T-helper 22 cell (primary cell): ENCODE data around the gene ZCWPW1.

Source experiments
- DNase-seq: peaks from one replicate; pipeline ENCODE4 v3.0.0-alpha.2; 2020; ENCODE audit warnings: low read depth

Gene ZCWPW1

DNA sequence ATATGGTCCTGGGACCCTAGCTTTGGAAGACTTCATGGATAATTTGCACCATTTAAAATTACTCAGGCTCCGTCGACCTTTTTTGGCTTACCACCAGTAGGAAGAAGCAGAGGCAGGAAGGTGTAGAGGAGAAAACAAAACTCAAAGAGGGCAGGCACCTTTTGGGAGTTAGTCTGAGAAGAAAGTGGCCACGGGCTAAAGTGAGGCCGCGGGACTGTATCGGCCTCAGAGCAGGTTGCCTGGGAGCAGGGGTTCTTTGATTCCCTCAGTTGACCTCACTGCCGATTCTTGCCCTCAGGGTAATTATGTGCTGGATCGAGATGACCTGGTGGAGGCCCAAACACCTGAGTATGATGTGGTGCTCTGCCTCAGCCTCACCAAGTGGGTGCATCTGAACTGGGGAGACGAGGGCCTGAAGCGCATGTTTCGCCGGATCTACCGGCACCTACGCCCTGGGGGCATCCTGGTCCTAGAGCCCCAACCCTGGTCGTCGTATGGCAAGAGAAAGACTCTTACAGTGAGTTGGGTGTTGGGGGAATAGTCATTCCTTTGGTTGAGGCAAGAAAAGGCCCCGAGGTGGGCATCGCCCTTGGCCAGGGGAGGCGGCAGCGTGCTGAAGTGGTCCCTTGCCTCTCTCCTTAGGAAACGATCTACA is 4.2 kb upstream of the ZCWPW1 start:
- DNase-seq = no peak

DNA sequence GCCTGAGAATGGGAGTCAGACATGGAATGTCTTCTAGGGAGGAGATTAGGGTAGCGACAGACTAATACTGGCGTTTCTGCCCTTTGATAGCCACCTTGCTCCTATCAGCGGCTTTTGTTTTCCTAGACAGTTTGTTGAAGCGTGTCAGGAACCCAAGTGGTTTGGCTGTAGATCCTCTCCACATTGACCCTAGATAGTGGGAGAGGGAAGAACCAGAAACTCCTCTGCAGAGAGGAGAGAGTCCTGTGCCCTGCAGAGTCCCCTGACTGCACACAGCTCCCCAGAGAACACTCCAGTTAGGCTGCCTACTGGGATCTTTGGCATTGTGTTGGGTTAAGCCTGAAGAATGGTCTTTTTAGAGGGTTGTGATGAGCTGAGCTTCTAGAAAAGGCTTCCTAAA is 3.5 kb upstream of the ZCWPW1 start:
- no peak for DNase-seq

DNA sequence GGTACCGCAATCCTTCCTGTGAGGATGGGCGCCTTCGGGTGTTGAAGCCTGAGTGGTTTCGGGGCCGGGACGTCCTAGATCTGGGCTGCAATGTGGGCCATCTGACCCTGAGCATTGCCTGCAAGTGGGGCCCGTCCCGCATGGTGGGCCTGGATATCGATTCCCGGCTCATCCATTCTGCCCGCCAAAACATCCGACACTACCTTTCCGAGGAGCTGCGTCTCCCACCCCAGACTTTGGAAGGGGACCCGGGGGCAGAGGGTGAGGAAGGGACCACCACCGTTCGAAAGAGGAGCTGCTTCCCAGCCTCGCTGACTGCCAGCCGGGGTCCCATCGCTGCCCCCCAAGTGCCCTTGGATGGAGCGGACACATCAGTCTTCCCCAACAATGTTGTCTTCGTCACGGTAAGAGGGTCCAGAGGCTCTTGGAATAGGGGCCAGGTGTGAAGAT is 2.8 kb upstream of the ZCWPW1 start:
- DNase-seq = no peak

DNA sequence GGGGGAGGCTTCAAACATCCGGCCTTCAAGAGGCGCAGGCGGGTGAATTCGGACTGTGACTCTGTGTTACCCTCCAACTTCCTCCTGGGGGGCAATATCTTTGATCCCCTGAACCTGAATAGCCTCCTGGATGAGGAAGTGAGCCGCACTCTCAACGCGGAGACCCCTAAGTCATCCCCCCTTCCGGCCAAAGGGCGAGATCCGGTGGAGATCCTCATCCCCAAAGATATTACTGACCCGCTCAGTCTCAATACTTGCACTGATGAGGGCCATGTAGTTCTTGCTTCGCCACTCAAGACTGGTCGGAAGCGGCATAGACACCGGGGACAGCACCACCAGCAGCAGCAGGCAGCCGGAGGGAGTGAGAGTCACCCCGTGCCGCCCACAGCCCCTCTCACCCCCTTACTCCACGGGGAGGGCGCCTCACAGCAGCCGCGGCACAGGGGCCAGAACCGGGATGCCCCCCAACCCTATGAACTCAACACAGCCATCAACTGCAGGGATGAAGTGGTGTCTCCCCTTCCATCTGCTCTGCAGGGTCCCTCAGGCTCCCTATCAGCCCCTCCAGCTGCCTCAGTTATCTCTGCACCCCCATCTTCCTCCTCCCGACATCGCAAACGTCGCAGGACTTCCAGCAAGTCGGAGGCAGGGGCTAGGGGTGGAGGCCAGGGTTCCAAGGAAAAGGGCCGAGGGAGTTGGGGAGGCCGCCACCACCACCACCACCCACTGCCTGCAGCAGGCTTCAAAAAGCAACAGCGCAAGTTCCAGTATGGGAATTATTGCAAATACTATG is 2.2 kb upstream of the ZCWPW1 start:
- no peak for DNase-seq

DNA sequence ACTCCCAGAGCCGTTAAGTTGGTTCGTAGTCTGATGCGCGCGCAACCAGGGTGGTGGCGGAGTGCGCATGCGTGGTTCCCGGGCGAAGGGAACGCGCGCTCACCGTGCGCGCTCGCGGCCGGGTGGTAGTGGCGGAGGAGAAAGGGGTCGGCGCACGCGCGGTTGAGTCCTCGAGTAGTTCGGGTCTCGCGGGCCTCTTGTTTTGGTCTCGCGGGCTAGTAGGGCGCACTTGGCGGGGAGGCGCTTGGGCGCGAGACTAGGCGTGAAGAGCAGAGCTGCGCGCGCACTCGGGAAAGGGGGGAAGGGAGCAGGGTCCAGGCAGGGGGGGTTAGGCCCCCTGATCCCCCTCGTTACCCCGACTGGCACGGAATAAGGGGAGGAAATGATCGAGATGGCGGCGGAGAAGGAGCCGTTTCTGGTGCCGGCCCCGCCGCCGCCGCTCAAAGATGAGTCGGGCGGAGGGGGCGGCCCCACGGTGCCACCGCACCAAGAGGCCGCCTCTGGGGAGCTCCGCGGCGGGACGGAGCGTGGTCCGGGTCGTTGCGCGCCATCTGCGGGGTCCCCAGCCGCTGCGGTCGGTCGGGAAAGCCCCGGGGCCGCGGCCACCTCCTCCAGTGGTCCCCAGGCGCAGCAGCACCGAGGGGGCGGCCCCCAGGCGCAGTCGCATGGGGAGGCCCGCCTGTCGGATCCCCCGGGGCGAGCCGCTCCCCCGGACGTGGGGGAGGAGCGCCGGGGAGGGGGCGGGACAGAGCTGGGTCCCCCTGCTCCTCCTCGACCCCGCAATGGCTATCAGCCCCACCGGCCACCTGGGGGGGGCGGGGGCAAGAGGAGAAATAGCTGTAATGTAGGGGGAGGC is 1.4 kb upstream of the ZCWPW1 start, which contains the start of gene MEPCE:
Gene MEPCE (plus strand): TSS at position 195 of the 856 bp plus-strand sequence. CDS start 188 bp downstream, at position 383.
- peak; percentile 88 for DNase-seq

DNA sequence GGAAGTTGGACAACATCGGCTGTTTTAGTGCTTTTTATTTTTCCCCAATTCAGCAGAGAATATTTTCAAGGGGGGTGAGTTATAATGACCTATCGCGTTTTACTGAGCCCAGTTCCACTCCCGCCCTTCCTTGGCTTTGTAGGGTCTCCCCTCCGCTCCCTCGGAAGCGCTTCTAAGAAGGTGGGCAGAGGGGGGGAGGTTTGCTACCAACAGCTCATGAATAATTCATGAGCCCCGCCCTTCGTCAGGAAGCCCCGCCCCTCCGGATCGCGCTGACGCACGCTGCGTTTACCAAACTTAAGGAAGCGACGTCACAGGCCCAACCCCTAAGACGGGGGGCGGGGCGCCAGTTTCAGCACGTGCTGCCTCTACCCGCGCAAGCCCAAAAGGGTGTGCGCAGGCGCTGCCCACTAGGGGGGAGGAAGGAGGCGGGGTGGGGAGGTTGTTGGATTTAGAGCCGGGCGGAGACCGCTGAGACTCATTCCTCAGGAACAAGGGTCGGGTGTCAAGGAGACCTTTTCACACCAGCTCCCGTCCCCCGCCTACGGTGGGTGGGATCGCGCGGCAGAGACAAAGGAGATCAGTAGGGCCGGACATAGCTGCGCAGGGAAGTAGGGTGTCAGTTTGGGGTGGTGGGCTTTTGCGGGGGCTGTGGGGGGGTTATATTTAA is 599 bp upstream of the ZCWPW1 start:
- peak; percentile 100 for DNase-seq

DNA sequence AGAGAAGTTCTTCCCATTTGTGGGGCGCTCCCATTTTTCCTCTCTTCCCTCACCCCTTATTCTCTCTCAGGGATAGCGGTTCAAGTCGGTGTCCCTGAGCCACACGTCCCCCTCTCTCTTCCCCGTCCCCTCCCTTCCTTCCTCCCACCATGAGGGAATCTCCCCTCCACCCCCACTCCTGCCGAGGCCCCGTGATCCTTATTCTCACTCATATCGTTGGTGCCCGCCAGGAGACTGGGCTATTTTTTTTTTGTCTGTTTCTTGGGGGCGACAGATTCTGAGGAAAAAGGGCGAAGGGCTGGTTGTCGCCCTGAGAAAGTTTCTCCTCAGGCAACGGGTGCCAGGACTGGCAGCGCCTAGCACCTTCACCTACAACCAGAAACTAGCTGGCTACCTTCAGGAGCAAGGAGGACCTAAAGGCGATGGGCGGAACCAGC is 723 bp downstream of the ZCWPW1 start:
- no peak for DNase-seq

DNA sequence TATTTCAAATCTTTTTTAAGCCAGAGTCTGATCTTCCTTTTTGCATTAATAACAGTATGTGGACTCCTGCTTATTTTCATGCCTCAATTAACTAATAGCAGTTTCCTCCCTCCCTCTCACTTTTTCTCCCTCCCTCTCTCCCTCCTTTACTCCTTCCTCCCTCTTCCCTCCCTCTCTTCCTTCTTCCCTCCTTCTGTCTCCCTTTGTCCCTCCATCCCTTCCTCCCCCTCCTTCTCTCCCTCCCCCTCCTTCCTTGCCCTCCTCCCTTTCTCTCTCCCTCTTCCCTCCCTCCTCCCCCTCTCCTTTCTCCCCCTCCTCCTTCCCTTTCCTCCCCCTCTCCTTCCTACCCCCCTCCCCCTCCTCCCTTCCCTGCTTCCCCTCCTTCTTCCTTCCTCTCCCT is 2.0 kb downstream of the ZCWPW1 start:
- DNase-seq = no peak

DNA sequence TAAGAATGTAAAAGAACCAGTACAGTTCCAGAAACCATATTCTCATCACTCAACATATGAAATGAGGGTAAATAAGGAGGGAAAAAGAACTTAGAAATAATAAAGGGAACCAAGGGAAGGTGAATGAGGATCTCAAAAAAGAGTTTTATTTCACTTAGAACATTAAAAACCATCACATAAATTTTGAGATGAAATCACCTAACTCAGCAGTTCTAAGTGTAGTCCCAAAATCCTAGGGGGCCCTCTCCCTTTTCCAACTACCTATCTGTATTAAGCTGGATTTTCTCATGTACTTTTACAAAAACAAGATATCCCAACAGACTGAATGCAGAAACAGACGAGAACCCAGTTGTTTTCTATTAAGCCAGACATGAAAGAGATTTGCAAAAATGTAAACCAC is 3.2 kb downstream of the ZCWPW1 start:
- DNase-seq = no peak

DNA sequence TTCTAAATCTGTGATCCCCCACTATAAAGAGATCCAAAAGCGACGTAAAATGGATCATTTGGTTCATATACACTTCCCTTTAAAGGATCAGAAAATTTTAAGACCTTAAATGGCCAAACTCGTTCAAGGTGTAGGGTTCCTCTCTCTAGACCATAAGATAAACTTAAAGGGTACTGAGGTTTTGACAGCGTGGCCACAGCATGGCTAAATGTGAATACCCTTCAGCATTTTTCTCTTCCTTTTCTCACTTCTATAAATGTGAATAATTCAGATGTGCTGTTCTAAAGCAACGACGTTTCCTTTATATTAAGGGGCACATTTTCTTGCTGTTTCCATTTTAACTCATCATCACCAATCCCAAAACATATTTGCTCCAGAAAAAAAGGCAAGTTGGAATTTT is 5.2 kb downstream of the ZCWPW1 start:
- DNase-seq = no peak

DNA sequence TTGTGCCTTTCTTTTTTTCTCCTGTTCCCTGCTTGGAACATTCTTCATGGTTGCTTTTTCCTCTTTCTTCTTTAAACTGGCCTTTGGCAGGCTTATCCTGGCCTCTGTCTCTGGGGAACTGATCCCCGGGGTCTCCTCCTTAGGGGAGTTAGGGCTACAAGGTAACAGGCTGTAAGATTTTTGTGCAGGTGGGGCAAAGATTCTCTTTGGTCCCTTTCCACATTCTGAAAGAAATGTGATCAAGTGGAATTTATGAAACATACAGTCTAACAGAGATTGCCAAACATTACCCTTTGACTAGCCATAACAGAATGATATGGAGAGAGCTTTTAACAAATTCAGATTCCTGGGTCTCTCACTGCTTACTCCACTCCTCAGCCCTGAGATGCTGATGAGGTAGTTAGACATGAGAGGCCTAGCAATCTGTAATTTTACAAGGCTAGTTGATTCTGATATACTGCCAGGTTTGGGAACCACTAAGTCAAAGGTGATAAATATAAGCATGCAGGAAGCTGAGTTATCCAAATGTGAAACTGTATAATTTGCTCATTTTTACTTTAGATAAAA is 8.8 kb downstream of the ZCWPW1 start:
- DNase-seq = no peak

DNA sequence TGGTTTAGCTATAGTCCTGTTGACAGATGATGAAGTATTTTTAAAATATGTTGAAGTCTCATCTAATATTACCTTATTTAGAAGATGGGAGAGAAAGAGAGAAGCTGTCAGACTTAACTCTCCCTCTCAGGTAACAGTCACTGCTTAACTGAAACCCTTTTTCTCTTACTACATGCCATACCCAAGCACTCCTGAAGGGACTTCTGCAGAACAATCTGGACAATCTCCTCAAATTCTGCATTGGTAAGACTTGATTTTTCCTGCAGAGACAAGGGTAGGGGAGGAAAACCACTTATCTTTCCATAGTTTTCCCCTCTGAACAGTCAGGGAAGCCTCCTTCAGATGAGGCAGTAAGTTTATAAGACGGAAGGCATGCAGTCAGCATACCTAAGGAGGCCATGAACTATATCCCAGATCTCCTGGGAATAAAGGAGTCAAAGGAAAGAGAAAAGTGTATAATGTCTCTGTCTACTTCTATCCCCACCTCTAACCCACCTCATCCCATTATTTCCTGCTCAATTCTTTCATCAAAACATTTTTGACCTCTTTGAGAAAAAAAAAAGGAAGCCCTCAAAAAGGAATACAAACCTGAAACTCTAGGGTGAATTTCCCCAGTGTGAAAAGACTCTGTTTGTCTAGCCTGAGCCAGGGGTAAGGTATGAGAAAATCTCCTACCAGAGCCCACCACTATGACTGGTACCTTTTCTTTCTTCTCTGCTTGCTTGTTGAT is 9.4 kb downstream of the ZCWPW1 start:
- no peak for DNase-seq

DNA sequence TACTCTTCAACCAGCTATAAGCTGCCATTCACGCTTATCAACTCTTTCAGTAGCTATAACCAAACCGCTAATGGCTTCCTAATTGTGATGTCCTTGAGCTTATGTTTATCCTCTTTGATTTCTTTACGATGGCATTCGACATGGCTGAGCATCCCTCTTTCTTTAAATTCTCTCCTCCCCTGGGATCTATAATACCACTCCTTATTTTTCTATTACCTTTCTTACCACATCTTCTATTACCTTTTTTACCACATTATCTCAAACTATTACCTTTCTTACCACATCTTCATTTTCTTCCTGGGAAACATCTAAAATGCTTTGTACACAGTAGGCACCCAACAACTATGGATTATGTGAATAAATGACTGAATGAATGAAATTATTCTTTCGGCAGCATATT is 13.1 kb downstream of the ZCWPW1 start:
- no peak for DNase-seq

DNA sequence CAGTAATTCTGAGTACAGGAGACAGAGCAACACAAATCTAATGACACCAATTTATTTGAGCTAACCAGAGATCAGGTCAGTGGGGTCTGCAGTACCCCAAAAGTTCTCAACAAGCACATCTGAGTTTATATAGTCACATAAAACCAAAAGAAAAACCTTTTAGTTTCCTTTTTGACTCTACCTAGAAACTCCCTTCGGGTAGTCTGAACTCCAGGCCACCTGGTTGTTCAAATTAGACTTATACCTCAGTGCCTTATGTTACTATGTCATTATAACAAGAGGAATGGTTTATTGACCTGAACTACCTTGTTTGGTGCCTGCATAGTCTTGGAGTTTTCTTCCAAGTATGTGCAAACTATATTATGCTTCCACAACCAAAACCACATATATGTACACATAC is 14.6 kb downstream of the ZCWPW1 start:
- no peak for DNase-seq

DNA sequence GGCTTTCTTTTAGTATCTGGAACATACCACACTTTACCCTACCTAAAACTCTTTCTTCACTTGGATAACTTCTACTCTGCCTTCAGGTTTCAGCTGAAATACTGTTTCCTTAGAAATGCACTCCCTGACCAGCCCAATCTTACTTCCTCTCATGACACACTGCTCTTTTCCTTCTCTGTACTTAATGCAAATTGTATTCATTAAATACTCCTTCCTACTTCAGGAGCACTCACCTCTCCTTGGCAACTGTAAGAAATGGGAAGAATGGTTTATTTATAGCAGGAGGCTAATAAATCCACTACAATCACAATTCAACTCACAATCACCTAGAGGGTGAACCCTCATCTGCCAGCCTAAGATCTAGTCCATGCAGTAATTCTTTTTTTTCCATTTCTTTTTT is 15.2 kb downstream of the ZCWPW1 start:
- no peak for DNase-seq

DNA sequence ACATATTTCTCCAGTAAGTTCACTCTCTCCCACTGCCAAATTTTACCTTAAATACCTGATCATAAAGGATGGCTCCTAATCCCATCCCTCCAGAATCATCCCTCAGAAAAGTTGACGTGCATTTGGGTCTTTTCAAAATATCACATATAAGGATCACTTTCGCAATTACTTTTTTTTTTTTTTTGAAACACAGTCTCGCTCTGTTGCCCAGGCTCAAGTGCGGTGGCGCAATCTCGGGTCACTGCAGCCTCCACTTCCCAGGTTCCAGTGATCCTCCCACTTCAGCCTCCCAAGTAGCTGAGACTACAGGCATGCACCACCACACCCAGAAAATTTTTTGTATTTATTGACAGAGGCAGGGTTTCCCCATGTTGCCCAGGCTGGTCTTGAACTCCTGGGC is 17.4 kb downstream of the ZCWPW1 start:
- no peak for DNase-seq

DNA sequence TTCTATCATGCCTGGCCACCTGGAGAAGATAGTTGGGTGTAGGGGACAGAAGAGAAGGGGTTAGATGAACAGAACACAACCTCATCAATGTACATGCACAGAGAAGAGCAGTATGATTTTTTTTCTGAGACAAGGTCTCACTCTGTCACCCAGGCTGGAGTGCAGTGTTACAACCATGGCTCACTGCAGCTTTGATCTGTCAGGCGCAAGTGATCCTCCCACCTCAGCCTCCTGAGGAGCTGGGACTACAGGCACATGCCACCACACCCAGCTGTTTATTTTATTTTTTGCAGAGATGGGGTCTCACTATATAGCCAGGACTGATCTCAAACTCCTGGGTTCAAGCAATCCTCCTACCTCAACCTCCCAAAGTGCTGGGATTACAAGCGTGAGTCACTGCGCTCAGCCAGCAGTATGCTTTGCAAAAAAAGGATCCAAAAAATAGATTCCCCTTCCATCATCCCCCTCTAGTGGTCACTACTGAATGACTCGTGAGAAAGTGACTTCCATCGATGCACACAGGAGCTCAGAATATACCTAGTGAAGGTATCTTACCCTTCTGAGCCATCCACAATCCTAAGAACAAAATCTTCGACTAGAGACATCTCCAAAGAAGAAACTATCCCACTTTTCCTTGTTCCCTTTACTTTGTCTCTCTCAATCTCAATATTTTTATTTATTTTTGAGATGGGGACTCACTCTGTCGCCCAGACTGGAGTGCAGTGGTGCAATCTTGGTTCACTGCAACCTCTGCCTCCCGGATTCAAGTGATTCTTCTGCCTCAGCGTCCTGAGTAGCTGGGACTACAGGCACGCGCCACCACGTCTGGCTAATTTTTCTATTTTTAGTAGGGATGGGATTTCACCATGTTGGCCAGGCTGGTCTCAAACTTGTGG is 21.0 kb downstream of the ZCWPW1 start:
- no peak for DNase-seq

DNA sequence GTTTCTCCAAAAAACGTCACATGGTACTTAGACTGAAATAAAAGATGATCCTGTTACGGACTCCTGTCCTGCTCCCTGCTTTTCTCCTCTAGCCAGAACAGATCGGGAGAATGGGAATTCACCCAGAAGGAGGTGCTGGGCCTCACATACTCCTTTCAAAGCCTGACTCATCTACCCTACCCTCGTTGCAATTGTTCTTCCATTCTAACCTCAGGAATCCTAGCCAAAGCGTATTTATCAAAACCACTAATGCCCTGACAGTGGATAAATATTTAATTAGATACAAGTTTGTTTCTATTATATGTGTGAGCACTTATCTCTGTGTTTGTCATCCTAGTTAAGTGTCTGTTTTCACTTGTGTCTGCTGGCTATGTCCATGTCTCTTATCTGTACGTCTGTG is 21.7 kb downstream of the ZCWPW1 start:
- no peak for DNase-seq

DNA sequence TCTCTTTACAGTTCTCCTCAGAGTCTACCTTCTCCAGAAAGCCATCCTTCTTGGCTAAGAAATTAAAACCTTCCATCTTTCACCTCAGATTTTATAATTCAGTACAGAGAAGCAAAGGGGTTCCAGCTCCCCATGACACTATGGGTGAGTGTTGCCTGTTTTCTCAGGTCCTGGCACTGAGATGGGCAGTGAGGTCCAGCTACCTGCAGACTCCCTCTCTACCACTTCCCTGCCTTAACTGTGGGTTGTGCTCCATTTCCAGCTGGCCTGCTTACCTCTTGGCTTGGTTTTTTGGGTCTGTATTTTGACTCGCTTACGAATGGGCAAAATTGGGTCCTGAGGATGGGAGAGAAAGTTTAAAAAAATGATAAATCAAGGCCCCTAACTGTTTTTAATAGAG is 26.3 kb downstream of the ZCWPW1 start:
- no peak for DNase-seq

DNA sequence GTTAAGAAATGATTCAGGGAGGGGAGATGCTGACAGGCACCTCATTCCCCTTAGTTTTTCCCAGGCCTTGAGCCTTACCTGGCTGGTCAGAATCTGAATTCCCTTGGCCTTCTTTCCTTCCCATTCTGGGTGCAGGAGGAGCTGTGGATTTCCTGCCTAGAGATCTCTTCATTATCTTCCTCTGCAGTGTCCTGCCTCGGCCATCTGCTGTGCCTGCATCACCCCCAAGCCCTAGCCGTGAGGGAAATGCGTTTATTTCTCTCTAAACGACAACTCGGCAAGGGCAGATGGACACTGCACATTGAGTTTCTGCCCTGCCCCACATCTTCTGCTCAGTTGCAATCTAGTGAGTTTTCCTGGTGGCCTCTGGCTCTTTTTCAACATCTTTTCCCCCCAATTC is 26.7 kb downstream of the ZCWPW1 start:
- no peak for DNase-seq
